ENCODE data around the gene TOM1L2.

DNA sequence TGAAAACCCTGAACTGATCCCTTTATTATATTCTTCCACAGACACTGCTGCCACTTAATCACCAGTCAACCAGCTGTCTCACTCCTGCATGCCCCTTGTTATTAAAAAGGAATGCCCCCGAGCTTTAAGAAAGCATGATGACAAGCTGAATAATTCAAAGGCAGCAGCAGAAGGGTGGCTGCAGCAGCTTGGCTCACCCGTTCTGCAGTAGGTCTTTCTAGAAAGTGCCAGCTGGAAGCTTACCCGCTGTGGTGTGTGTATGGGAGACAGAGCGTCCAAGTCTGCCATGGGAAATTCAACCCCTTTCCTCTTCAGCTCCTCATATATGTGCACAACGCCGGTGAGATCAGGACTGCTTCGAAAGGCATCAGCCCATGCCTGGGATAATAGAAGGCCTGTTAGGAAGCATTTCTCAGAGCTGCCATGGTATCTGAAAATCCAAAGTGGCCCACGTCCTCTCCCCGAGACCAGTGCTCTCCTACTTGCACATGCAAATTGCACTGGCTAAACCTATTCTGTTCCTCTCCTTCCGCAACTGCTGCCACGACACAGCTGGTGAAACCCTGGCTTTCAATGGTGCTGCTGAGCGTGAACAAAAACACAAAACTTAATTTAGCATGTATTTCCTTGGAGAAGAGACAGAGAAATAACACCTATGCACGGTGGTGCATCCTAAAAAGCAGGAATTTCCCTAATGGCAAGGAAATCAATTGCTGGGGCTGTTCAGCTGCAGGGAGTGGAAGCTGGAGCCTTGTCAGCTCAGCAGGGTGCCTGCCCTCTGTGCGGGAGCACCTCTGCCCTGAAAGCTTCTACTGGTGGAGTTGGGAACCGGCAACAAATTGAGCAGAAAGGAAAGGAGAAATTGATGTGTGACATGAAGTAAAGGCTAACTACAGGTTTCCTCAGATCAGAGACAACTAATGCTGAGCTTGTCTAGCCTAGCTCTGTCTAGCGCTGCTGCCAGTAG, 87.5 kb downstream of the TOM1L2 start:
- TF ChIP-seq, protein P1, sequence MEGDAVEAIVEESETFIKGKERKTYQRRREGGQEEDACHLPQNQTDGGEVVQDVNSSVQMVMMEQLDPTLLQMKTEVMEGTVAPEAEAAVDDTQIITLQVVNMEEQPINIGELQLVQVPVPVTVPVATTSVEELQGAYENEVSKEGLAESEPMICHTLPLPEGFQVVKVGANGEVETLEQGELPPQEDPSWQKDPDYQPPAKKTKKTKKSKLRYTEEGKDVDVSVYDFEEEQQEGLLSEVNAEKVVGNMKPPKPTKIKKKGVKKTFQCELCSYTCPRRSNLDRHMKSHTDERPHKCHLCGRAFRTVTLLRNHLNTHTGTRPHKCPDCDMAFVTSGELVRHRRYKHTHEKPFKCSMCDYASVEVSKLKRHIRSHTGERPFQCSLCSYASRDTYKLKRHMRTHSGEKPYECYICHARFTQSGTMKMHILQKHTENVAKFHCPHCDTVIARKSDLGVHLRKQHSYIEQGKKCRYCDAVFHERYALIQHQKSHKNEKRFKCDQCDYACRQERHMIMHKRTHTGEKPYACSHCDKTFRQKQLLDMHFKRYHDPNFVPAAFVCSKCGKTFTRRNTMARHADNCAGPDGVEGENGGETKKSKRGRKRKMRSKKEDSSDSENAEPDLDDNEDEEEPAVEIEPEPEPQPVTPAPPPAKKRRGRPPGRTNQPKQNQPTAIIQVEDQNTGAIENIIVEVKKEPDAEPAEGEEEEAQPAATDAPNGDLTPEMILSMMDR (IDR thresholded peaks at IDR 0.05; ENCODE audit: borderline replicate concordance, extremely low read depth, low read length, poor library complexity, severe bottlenecking), result no peak
- no peak for TF ChIP-seq EZH2 (IDR thresholded peaks at IDR 0.05; ENCODE audit: borderline replicate concordance, low read depth, low read length, severe bottlenecking)
